HG03064 (cell line): ENCODE results near the gene CDC14B.
"Not testable (repeated sequence)": the region's sequence is repeated elsewhere in the genome, so short reads cannot be mapped to it uniquely, and the experiment has no call there.

Experiments used
- ATAC-seq: cut with Tn5 transposase; IDR thresholded peaks from one replicate; pipeline ENCODE4 v1.9.1; 2021; ENCODE audit warnings: low read depth; ENCODE audit not compliant: unreplicated experiment

Gene CDC14B

DNA sequence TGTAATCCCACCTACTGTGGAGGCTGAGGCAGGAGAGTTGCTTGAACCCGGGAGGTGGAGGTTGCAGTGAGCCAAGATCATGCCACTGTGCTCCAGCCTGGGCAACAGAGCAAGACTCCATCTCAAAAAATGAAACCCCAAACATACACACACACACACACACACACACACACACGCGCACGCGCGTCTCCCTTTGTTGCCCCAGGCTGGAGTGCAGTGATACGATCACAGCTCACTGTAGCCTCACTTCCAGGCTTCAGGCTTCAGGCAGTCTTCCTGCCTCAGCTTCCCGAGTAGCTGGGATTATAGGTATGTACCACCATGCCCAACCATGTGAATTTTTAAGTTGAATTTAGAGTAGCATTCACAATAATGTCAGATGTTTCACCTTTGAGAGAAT is 13.9 kb upstream of the CDC14B start:
- not testable (repeated sequence) for ATAC-seq

DNA sequence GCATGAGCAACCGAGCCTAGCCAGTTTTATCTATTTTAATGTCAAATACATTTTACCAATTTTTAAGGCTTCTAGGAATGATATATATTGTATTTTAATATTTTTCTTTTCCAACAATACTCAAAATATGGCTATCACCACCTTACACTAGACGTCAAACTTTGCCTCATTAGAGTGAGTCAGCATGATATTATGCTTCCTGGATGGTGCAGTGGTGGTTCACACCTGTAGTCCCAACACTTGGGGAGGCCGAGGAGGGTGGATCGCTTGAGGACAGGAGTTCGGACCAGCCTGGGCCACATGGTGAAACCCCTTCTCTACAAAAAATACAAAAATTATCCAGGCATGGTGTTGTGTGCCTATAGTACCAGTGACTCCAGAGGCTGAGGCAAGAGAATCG is 7.3 kb upstream of the CDC14B start:
- no peak for ATAC-seq

DNA sequence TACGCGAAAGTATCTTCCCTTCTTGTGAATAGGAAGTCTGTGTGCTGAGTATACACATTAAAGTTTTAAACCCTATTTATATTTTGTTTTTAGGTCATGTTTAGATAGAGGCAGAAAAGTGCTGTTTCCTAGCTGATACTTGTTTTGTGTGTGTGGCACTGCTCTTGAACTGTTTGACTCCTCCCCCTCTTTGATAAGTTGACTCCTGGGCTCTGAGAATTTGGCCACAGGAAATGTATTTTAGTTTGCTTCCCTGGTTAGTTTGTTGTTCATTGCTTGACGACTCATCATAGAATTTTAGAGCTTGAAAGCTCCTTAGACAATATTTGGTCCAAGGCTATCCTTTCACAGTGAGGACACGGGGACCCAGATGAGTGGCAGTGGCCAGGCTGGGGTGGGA is 2.0 kb upstream of the CDC14B start:
- no peak for ATAC-seq

DNA sequence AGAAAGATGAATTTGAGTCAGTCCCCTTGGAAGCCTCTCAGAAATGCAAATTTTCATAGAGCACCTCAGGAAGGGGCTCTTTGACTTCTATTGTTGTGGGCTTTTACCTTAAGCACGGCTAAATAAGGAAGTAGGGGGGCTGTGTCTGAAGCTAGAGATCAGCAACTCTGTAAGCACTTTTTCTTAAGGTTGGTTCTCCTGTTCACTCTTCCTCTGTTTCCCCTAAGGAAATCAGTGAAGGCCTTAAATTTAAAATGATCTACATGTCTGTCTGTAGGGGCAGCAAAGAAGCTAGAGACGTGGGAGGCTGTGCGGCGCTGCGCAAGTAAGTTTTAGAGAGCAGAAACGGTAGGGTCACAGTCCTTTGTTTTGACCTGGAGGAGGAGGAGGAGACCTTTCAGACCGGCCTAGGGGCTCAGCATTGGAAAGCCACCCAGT is 1.2 kb upstream of the CDC14B start:
- ATAC-seq = no peak

DNA sequence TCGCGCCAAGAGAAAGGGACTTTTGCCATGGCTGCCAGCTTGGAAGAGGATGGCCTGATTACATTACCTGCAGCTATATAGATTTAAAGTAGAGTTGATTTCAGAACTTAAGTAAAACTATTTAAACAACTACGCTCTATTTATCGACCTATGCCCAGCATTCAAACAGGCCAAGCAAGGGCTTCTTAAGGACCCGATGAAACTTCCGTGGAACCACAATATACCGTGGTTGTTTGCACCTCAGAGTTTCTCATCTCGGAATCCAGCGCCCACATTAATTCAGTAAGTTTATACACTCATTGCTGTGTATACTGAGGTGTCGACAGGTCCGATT is 505 bp upstream of the CDC14B start:
- ATAC-seq = no peak

DNA sequence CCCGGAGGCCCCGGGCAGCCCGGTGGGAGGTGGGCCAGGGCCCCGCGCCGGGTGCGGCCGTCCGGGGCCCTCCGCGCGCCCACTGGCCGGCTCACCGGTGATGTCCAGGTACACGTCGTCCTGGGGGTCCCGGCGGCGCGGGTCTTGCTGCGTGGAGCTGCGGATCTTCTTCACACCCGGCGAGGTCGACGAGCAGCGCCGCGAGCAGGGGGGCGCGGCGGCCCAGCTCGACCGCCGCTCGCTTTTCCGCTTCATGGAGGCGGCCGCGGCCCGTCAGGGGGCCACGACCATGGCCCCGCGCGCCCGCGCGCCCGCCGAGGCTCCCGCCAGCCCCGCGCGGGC is 548 bp downstream of the CDC14B start:
- no peak for ATAC-seq

DNA sequence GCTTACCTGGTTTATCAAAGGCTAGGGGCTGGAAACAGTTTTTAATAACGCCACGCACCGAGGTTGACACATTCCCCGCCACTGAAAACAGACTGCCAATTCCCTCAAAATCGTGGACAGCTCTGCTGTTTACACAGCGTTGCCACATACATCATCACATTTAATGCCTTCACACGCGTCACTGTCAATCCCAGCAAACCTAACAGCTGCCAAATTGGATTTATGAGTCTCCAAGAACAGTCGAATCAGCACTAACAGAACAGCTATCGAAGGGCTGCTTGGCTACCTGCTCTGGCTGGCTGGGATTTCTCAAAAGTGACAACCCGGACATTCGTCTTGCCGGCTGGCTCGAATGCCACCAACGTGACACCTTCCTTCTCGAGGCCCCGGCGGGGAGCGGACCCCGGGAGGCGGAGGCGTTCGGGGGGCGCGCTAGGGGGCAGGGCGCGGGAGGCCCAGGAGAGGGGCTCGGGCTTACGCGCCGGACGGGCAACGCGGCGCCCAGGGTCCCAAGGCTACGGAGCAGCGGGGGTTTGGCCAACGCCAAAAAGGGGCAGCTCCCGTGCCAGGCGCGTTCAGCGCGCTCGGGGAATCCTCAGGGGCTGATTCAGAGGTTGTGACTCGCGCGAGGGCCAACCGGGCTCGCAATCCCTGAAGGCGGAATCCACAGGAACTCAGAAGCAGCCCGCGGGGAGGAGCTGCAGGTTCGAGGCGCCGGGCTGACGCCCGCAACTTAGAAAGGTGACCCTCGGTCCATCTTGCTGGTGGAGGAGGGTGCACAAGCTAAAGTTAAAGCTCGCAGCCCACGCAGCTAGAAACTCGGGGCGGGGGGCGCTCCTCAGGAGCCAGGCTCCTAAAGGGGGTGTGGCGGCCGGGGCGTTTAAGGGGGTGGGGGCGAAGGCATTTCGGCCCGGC is 1.2 kb downstream of the CDC14B start:
- no peak for ATAC-seq

DNA sequence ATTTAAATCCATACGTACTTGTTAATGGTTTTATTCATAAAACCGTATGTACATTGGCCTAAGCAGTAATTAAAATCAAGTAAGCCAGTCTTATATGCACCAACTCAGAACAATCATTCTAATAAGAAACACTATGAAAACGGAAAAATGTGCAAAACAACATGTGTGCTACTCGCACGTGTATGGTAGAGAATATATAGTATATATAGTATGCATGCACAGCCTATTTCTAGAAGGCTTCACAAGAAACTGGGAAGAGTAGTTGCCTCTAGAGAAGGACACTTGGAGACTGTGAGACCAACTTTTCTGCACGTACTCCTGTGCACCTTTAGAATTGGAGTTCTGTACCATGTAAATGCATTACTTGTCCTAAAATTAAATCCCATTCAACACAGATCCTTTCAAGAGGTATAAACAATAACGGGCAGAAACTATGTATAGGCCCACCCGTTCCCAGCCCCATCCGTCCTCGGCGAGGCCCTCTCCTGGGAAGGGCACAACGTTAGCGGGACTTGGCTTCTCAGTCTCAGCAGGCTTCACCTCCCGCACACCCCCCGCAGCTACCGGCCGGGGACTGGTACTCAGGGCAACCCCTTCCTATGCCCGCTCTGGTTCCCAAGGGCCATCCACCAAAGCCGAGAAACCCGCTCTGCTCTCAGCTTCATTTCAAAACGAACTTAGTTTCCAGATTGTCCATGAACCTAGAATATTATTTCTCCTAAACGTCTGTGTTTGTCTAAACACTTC is 2.0 kb downstream of the CDC14B start:
- no peak for ATAC-seq

DNA sequence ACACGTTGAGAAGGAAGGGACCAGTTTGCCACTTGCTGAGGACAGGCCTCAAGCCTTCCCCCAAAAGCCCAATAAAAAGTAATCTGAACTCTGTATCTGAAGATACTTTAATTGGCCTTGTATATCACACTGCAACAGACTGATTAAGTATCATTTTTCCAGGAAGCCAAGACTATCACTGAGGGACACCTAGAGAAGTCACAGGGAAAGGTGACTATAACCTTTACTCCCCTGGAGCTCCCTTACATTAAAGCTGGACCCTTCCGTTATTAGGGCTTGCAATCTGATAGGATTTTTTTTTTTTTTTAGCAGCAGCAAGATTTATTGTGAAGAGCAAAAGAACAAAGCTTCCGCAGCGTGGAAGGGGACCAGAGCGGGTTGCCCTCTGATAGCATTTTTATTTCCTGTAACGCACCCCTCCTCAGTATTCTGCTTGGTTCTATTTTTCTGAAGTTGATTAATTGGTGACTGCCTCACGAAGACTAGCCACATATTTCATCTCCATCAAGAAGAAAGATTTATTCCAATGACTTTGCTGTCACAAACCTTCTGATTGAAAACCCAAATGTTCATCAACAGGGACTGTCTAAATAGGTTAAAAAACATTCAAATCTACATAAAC is 2.7 kb downstream of the CDC14B start:
- no peak for ATAC-seq

DNA sequence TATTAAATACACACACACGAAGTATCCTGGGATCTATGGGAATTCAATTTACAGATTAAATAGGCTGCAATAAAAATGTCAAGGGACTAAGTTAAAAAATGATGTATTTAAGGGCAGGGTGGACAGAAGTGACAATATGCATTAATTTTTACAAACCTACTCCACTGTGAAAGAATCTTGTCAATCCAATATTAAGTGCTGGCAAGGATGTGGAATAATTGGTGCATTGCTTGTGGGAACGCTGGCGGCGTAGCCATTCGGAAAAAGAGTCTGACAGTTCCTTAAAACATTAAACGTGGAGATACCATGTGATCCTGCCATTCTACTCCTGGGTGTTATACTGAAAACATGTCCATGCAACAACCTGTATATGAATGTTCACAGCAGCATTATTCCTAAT is 4.2 kb downstream of the CDC14B start:
- ATAC-seq = no peak

DNA sequence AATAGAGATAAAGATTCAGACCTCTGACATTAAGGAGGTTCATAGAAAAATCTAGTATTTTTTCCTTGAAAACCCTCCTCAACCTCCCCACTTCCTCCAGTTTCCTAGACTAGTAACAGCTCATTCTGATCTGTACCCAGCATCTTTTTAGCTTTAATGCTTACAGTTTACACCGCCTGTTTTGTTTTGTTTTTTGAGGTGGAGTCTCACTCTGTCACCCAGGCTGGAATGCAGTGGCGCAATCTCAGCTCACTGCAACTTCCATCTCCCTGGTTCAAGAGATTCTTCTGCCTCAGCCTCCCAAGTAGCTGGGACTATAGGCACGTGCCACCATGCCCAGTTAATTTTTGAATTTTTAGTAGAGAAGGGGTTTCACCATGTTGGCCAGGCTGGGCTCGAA is 5.0 kb downstream of the CDC14B start:
- ATAC-seq = not testable (repeated sequence)

DNA sequence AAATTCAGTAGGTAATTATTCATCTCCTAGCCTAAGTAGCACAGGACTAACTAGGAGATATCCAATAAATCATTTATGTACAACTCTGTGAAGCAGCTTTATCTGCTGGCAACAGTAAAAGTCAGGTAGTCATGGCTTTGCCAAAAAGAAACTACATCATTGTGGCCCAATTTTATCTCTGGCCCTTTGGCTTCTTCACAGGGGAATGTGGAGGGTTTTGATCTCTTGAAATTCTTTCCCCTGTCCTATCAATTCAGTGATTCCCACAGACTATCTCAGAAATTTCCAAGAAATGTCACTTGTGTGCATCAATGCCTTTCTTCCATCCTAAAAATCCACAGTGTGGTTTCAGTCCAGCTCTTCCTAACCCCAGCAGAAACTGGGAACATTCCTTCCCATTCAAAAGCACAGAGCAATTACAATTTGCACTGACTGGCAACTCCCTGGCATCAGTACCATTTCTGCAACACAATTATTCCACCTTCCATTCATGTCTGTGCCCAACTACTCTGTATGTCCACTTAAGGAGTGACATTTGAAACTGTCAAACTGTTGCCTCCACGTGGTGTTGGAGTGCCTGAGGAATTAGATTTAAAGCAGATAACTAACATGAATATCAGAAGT is 6.6 kb downstream of the CDC14B start:
- no peak for ATAC-seq

DNA sequence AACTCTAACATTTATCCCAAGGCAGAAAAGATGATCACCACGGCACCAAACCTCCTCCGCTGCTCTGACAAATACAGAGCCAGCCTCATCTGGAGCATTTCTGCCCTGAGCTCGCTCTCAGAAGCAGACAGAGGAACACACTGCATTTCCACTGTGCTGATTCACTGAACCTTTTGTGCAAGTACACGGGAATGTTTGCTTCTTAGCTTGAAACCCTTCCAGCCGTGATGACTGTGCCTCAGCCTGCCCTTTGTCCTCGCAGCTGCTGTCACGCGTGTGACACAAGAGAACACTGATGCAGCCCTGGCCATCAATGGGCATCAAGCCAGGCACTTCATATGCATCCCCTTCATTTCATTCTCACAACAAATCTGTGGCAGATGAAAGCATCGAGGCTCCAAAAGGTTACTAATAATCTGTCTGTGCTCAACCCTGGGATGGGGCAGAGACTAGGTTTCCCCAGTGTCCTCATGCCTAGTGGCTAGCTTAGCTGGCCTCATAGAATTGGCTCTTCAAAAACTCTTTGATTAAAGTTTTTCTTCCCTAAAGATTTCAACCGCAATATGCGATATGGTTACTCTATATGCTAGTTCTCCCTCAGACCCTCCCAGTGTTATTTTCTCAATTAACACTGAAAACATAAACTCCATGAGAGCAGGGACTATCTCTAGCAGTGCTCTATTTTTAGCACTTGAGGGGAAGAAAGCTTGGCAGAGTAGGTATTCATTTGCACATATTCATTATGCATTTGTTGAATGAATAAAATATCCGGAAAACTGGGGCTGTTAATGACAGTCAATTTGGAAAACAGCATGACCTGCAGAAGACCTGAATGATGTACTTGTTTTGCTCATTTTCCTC is 7.3 kb downstream of the CDC14B start:
- ATAC-seq = no peak

DNA sequence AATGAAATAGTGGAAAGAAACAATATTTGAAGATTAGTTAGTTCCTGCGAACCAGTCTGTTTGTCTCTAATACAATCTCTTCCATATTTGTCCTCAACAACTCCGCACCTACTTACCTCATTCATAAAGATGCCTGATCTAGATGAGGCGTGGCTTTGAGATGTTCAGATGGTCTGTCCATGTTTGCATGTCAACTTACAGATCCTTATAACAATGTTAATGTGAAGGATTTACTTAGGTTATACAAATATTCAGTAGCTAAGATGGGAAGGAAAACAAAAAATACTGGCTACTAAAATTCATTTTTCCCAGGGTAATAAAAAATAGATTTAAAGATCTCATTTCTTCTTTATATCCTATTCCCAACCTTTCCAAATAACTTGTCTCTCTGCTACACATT is 8.3 kb downstream of the CDC14B start:
- no peak for ATAC-seq

DNA sequence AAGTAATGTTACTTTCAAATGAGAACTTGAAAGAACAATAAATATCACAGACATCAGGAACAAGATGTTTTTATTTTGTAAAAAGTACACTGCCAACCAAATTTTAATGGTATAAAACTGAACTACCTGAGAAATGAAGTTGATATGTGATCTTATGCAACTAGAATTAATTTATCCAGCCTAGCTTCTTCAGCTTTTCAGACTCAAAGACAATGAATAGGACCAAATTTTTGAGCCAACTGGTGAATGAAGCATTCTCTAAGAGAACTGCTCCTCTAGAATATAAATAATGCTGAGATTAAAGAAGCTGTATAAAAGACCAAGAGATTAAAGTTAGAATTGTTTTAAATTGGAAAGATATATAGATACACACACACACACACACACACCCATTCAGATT is 9.9 kb downstream of the CDC14B start:
- ATAC-seq = no peak

DNA sequence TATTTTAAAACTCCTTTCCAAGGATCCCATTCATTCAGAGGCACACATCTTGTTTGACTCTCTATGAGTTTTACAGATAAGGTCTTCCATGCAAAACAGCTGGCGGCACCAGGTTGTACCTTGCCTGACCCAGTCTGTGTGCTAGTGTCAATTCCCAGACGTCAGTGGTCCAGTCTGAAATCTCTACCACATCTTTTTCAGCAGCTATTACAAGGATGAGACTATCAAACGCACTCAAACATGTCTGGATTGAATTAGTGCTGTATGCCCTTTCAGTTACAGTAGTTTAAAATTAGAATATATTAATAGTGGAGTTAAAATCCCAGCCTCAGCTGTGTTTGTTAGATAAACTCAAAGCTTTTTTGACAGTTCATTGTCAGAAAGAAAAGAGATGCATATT is 11.7 kb downstream of the CDC14B start:
- no peak for ATAC-seq

DNA sequence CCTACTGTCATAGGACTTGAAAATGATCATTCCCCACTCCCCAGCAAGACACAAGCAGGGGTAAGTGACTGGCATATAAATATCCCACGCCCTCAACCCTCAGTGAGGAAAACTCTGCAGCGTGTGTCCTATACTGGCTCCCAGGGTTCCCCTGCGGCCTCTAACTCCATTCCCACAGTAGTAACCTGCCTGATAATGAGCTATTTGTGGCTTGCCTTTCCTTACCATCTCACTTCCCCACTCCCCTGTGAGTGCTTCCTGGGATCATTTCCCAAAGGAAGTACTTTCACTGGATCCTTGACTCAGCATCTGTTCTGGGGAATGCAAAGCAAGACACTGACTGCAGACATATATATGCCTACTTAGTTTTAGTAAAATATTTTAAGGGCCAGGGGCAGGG is 14.3 kb downstream of the CDC14B start:
- no peak for ATAC-seq

DNA sequence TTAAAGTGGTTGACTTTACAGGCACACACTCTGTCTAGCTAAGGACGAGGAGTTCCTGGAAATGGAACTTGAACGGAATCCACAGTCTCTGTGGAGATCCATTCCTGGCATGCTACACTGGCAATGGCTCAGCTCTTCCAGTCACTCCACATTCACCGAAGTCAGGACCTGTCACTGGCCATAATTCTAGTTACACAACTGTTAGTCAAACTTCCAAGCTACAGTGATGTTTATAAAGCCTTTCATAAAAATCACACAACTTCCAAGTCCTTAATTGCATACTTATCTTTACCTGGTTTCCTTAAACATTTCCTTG is 15.7 kb downstream of the CDC14B start:
- ATAC-seq = no peak

DNA sequence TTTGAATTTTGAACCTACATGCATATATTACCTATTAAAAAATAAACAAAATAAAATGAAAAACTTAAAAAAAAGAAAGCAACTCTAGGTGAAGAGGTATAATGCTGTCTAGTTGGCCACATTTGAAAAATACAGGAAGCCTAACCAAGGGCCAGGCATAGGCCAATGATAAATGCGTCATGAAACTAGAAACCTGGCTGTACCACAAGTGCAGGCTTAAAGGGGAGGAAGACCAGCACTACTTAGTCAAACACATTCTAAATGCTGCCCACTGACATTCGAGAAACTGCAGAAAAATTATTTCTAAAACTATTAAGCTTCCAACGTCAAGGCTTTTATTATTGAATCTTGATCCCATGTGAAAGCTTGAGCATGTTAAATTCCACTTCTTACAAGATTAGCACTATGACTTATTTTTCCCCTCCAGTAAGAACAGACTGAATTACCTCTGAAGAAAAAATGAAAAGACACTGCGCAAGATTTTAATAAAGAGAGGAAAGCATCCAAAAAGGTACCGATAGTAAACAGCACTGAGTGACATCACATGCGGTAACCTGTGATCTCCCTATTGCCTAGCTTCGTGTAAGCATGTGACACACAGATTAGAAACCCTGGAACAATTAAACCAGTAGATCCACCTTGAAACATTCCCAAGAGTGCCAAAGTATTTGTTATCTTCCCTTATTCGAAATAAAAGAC is 16.2 kb downstream of the CDC14B start:
- no peak for ATAC-seq

DNA sequence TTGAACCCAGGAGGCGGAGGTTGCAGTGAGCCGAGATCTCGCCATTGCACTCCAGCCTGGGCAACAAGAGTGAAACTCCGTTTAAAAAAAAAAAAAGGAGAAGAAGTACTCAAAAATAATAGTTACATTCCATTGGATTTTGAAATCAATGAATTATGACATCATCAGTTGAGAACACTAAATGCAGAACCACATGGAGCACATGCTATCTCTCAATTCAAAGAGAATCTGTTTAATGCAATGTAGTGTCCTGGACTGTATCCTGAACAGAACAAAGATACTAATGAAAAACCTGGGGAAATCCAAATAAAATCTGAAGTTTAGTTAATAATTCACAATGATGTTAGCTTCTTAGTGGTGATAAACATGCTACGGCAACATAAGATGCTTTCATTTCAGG is 20.3 kb downstream of the CDC14B start:
- no peak for ATAC-seq
